WTC11 (cell line): Measurements from ENCODE around the gene TNS2. TPM values are rescaled to one million over a fixed set of nuclear protein-coding genes. Genes with fewer than 3 reads are reported as not detected.
A peak's percentile ranks its signal among the peaks of the same experiment; 100 is the strongest.

Experiments used
- ELF4 ChIP-seq: sonication (generic); formaldehyde crosslinking; IDR thresholded peaks from 2 replicates; pipeline ENCODE4 v1.8.1; 2022; ENCODE audit warnings: low read depth, mild to moderate bottlenecking, moderate library complexity, missing genetic modification reagents
- ESRRA ChIP-seq: sonication (generic); formaldehyde crosslinking; IDR thresholded peaks from 2 replicates; pipeline ENCODE4 v1.8.1; 2022; ENCODE audit warnings: mild to moderate bottlenecking, missing genetic modification reagents, borderline replicate concordance
- GRHL2 ChIP-seq: fragments of 250-450 bp; sonication (Bioruptor Pico); IDR thresholded peaks from 2 replicates; pipeline ENCODE4 v1.8.0; 2022; ENCODE audit warnings: mild to moderate bottlenecking, moderate library complexity; ENCODE audit not compliant: insufficient replicate concordance, severe bottlenecking
- NR1H2 ChIP-seq: sonication (generic); formaldehyde crosslinking; IDR thresholded peaks from 2 replicates; pipeline ENCODE4 v1.9.0; 2021; ENCODE audit warnings: mild to moderate bottlenecking, moderate library complexity, missing genetic modification reagents
- RORB ChIP-seq: fragments of 250-450 bp; sonication (Bioruptor Pico); IDR thresholded peaks from 2 replicates; pipeline ENCODE4 v1.9.0; 2021; ENCODE audit warnings: mild to moderate bottlenecking
- TEAD1 ChIP-seq: sonication (generic); formaldehyde crosslinking; IDR thresholded peaks from 2 replicates; pipeline ENCODE4 v1.8.0; 2022; ENCODE audit warnings: mild to moderate bottlenecking, missing genetic modification reagents
- ZNF232 ChIP-seq: sonication (generic); formaldehyde crosslinking; IDR thresholded peaks from 2 replicates; pipeline ENCODE4 v1.8.0; 2022; ENCODE audit warnings: mild to moderate bottlenecking, missing genetic modification reagents
- total RNA-seq: library from RNA; stranded (reverse); gene quantifications from 3 replicates; pipeline ENCODE4 v1.2.3, GENCODE V29; 2021
- TF ChIP-seq, protein P1 (sequence below): sonication (generic); formaldehyde crosslinking; IDR thresholded peaks from 2 replicates; pipeline ENCODE4 v1.8.0; 2023; ENCODE audit warnings: mild to moderate bottlenecking, missing genetic modification reagents
- TF ChIP-seq, protein P2 (sequence below): sonication (generic); formaldehyde crosslinking; IDR thresholded peaks from 2 replicates; pipeline ENCODE4 v1.8.1; 2023; ENCODE audit warnings: mild to moderate bottlenecking, moderate library complexity, missing genetic modification reagents
- TF ChIP-seq, protein P3 (sequence below): sonication (generic); formaldehyde crosslinking; IDR thresholded peaks from 2 replicates; pipeline ENCODE4 v1.8.0; 2023; ENCODE audit warnings: missing genetic modification reagents
- TF ChIP-seq, protein P4 (sequence below): sonication (generic); formaldehyde crosslinking; IDR thresholded peaks from 2 replicates; pipeline ENCODE4 v1.8.1; 2023; ENCODE audit warnings: mild to moderate bottlenecking, missing genetic modification reagents, borderline replicate concordance
- TF ChIP-seq, protein P5 (sequence below): sonication (generic); formaldehyde crosslinking; IDR thresholded peaks from 2 replicates; pipeline ENCODE4 v1.8.0; 2023; ENCODE audit warnings: missing genetic modification reagents, mild to moderate bottlenecking, borderline replicate concordance
- TF ChIP-seq, protein P6 (sequence below): fragments of 200-600 bp; IDR thresholded peaks from 2 replicates; pipeline ENCODE4 v1.8.0; 2022; ENCODE audit warnings: antibody characterized with exemption
- TF ChIP-seq, protein P7 (sequence below): sonication (generic); formaldehyde crosslinking; IDR thresholded peaks from 2 replicates; pipeline ENCODE4 v1.8.0; 2022; ENCODE audit warnings: mild to moderate bottlenecking, missing genetic modification reagents
- TF ChIP-seq, protein P8 (sequence below): sonication (generic); formaldehyde crosslinking; IDR thresholded peaks from 2 replicates; pipeline ENCODE4 v1.8.1; 2023; ENCODE audit warnings: mild to moderate bottlenecking, missing genetic modification reagents, moderate library complexity

The TNS2 gene
- total RNA-seq, 1 experiment from 2014 or later, result 7.7 TPM

DNA sequence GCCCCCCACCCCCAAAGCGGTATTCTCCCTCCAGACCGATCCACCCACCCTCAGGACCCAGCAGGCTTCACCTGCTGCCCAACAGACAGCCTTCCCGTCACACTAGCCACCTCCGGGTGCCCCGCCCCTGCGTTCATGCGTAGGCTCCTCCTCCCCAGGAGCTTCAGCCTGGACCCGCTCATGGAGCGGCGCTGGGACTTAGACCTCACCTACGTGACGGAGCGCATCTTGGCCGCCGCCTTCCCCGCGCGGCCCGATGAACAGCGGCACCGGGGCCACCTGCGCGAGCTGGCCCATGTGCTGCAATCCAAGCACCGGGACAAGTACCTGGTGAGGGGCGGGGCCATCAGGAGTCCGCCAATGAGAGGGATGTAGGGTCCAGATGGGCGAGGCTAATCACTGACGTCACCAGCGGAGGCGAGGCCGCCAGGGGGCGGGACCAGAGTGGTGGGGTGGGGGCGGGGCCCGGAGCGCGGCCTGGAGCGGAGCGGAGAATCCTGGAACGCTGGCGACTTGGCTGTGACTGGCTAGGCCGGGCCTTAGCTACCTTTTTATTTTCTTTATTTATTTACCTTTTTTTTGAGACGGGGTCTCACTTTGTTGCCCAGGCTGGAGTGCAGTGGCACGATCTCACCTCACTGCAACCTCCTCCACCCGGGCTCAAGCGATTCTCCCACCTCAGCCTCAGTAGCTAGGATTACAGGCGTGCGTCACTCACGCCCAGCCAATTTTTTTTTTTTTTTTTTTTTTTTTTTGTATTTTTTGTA is 4.4 kb downstream of the TNS2 start (continued):
- TF ChIP-seq, protein P1, sequence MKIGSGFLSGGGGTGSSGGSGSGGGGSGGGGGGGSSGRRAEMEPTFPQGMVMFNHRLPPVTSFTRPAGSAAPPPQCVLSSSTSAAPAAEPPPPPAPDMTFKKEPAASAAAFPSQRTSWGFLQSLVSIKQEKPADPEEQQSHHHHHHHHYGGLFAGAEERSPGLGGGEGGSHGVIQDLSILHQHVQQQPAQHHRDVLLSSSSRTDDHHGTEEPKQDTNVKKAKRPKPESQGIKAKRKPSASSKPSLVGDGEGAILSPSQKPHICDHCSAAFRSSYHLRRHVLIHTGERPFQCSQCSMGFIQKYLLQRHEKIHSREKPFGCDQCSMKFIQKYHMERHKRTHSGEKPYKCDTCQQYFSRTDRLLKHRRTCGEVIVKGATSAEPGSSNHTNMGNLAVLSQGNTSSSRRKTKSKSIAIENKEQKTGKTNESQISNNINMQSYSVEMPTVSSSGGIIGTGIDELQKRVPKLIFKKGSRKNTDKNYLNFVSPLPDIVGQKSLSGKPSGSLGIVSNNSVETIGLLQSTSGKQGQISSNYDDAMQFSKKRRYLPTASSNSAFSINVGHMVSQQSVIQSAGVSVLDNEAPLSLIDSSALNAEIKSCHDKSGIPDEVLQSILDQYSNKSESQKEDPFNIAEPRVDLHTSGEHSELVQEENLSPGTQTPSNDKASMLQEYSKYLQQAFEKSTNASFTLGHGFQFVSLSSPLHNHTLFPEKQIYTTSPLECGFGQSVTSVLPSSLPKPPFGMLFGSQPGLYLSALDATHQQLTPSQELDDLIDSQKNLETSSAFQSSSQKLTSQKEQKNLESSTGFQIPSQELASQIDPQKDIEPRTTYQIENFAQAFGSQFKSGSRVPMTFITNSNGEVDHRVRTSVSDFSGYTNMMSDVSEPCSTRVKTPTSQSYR, result no peak; the same call in 1 of the 2 replicates
- TF ChIP-seq, protein P2, sequence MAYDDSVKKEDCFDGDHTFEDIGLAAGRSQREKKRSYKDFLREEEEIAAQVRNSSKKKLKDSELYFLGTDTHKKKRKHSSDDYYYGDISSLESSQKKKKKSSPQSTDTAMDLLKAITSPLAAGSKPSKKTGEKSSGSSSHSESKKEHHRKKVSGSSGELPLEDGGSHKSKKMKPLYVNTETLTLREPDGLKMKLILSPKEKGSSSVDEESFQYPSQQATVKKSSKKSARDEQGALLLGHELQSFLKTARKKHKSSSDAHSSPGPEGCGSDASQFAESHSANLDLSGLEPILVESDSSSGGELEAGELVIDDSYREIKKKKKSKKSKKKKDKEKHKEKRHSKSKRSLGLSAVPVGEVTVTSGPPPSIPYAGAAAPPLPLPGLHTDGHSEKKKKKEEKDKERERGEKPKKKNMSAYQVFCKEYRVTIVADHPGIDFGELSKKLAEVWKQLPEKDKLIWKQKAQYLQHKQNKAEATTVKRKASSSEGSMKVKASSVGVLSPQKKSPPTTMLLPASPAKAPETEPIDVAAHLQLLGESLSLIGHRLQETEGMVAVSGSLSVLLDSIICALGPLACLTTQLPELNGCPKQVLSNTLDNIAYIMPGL (CRISPR knock-in tag), result no peak
- no peak for TF ChIP-seq GRHL2 (CRISPR knock-in tag)
- no peak for TF ChIP-seq ZNF232 (CRISPR knock-in tag)
- 0 out of 2 replicates have a peak, but pooled peaks have one; percentile 20 for TF ChIP-seq TEAD1 (CRISPR knock-in tag)
- TF ChIP-seq, protein P3, sequence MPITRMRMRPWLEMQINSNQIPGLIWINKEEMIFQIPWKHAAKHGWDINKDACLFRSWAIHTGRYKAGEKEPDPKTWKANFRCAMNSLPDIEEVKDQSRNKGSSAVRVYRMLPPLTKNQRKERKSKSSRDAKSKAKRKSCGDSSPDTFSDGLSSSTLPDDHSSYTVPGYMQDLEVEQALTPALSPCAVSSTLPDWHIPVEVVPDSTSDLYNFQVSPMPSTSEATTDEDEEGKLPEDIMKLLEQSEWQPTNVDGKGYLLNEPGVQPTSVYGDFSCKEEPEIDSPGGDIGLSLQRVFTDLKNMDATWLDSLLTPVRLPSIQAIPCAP, result no peak
- no peak for TF ChIP-seq ESRRA (CRISPR knock-in tag)
- TF ChIP-seq, protein P4, sequence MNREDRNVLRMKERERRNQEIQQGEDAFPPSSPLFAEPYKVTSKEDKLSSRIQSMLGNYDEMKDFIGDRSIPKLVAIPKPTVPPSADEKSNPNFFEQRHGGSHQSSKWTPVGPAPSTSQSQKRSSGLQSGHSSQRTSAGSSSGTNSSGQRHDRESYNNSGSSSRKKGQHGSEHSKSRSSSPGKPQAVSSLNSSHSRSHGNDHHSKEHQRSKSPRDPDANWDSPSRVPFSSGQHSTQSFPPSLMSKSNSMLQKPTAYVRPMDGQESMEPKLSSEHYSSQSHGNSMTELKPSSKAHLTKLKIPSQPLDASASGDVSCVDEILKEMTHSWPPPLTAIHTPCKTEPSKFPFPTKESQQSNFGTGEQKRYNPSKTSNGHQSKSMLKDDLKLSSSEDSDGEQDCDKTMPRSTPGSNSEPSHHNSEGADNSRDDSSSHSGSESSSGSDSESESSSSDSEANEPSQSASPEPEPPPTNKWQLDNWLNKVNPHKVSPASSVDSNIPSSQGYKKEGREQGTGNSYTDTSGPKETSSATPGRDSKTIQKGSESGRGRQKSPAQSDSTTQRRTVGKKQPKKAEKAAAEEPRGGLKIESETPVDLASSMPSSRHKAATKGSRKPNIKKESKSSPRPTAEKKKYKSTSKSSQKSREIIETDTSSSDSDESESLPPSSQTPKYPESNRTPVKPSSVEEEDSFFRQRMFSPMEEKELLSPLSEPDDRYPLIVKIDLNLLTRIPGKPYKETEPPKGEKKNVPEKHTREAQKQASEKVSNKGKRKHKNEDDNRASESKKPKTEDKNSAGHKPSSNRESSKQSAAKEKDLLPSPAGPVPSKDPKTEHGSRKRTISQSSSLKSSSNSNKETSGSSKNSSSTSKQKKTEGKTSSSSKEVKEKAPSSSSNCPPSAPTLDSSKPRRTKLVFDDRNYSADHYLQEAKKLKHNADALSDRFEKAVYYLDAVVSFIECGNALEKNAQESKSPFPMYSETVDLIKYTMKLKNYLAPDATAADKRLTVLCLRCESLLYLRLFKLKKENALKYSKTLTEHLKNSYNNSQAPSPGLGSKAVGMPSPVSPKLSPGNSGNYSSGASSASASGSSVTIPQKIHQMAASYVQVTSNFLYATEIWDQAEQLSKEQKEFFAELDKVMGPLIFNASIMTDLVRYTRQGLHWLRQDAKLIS (CRISPR knock-in tag), result no peak
- TF ChIP-seq, protein P5, sequence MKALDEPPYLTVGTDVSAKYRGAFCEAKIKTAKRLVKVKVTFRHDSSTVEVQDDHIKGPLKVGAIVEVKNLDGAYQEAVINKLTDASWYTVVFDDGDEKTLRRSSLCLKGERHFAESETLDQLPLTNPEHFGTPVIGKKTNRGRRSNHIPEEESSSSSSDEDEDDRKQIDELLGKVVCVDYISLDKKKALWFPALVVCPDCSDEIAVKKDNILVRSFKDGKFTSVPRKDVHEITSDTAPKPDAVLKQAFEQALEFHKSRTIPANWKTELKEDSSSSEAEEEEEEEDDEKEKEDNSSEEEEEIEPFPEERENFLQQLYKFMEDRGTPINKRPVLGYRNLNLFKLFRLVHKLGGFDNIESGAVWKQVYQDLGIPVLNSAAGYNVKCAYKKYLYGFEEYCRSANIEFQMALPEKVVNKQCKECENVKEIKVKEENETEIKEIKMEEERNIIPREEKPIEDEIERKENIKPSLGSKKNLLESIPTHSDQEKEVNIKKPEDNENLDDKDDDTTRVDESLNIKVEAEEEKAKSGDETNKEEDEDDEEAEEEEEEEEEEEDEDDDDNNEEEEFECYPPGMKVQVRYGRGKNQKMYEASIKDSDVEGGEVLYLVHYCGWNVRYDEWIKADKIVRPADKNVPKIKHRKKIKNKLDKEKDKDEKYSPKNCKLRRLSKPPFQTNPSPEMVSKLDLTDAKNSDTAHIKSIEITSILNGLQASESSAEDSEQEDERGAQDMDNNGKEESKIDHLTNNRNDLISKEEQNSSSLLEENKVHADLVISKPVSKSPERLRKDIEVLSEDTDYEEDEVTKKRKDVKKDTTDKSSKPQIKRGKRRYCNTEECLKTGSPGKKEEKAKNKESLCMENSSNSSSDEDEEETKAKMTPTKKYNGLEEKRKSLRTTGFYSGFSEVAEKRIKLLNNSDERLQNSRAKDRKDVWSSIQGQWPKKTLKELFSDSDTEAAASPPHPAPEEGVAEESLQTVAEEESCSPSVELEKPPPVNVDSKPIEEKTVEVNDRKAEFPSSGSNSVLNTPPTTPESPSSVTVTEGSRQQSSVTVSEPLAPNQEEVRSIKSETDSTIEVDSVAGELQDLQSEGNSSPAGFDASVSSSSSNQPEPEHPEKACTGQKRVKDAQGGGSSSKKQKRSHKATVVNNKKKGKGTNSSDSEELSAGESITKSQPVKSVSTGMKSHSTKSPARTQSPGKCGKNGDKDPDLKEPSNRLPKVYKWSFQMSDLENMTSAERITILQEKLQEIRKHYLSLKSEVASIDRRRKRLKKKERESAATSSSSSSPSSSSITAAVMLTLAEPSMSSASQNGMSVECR (CRISPR knock-in tag), result no peak
- TF ChIP-seq NR1H2 (CRISPR knock-in tag), result no peak
- TF ChIP-seq, protein P6, sequence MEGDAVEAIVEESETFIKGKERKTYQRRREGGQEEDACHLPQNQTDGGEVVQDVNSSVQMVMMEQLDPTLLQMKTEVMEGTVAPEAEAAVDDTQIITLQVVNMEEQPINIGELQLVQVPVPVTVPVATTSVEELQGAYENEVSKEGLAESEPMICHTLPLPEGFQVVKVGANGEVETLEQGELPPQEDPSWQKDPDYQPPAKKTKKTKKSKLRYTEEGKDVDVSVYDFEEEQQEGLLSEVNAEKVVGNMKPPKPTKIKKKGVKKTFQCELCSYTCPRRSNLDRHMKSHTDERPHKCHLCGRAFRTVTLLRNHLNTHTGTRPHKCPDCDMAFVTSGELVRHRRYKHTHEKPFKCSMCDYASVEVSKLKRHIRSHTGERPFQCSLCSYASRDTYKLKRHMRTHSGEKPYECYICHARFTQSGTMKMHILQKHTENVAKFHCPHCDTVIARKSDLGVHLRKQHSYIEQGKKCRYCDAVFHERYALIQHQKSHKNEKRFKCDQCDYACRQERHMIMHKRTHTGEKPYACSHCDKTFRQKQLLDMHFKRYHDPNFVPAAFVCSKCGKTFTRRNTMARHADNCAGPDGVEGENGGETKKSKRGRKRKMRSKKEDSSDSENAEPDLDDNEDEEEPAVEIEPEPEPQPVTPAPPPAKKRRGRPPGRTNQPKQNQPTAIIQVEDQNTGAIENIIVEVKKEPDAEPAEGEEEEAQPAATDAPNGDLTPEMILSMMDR, result no peak
- no peak for TF ChIP-seq RORB (CRISPR knock-in tag)
- TF ChIP-seq, protein P7, sequence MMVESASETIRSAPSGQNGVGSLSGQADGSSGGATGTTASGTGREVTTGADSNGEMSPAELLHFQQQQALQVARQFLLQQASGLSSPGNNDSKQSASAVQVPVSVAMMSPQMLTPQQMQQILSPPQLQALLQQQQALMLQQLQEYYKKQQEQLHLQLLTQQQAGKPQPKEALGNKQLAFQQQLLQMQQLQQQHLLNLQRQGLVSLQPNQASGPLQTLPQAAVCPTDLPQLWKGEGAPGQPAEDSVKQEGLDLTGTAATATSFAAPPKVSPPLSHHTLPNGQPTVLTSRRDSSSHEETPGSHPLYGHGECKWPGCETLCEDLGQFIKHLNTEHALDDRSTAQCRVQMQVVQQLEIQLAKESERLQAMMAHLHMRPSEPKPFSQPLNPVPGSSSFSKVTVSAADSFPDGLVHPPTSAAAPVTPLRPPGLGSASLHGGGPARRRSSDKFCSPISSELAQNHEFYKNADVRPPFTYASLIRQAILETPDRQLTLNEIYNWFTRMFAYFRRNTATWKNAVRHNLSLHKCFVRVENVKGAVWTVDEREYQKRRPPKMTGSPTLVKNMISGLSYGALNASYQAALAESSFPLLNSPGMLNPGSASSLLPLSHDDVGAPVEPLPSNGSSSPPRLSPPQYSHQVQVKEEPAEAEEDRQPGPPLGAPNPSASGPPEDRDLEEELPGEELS (CRISPR knock-in tag), result no peak
- TF ChIP-seq, protein P8, sequence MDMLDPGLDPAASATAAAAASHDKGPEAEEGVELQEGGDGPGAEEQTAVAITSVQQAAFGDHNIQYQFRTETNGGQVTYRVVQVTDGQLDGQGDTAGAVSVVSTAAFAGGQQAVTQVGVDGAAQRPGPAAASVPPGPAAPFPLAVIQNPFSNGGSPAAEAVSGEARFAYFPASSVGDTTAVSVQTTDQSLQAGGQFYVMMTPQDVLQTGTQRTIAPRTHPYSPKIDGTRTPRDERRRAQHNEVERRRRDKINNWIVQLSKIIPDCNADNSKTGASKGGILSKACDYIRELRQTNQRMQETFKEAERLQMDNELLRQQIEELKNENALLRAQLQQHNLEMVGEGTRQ, result peak; percentile 56
- TF ChIP-seq ELF4 (CRISPR knock-in tag), result no peak
